ENCODE results near the gene CYB5R2.
"Not testable (repeated sequence)": the region's sequence is repeated elsewhere in the genome, so short reads cannot be mapped to it uniquely, and the experiment has no call there.

- TF ChIP-seq CTCF (conservative IDR thresholded peaks at IDR 0.05; ENCODE audit: low read length); EZH2phosphoT487 (IDR thresholded peaks at IDR 0.05; ENCODE audit: borderline replicate concordance, low read depth, low read length): not testable (repeated sequence)
These were observed 9.8 kb downstream of the CYB5R2 start for GRCh38 chr11:7663531-7663930.

All from OCI-LY7 (cell line).